Diencephalon (tissue), 1 donor: ENCODE measurements around the gene BBS1. TPM values are rescaled to one million over a fixed set of nuclear protein-coding genes. Genes with fewer than 3 reads are reported as not detected.

Experiments
- total RNA-seq: library from RNA; depleted of rRNA; stranded (reverse); fragments of >200 nt; gene quantifications from one replicate; pipeline ENCODE4 v1.2.3, GENCODE V29; 2014

Gene BBS1
- total RNA-seq = 58.8 TPM

GRCh38 chr11:66510271-66510989 is at the start of gene BBS1:
BBS1 (plus strand) TSS chr11:66510635; CDS start chr11:66510660, 25 bp downstream.

GRCh38 chr11:66466225-66467033 is 44.0 kb upstream of the BBS1 start, which contains the start of gene PELI3:
PELI3 (plus strand) TSS chr11:66466905; CDS start chr11:66468129, 1,224 bp downstream.

GRCh38 chr11:66480117-66480938 is 30.1 kb upstream of the BBS1 start, which contains the start of gene DPP3:
DPP3 (plus strand) TSS chr11:66480434; CDS start chr11:66482201, 1,767 bp downstream.

GRCh38 chr11:66545701-66546367 is 35.4 kb downstream of the BBS1 start, which contains the start of gene ZDHHC24:
ZDHHC24 (minus strand) TSS chr11:66546048; CDS start chr11:66546003, 45 bp downstream.

GRCh38 chr11:66546368-66546965 is 36.0 kb downstream of the BBS1 start, which contains the start of gene ACTN3:
ACTN3 (plus strand) TSS chr11:66546903; CDS start chr11:66546938, 35 bp downstream.

GRCh38 chr11:66568124-66568916 is 57.9 kb downstream of the BBS1 start, which contains the start of gene CTSF:
CTSF (minus strand) TSS chr11:66568606; CDS start chr11:66568486, 120 bp downstream.

Other genes with a start within 250 kb of the BBS1 start
- 35.8 TPM for gene RAB1B, start 242.0 kb upstream of the BBS1 start, total RNA-seq
- 94.8 TPM for gene CNIH2, start 232.5 kb upstream of the BBS1 start, total RNA-seq
- gene YIF1A, start 221.5 kb upstream of the BBS1 start, total RNA-seq = 27.7 TPM
- 23.5 TPM for gene TMEM151A, start 218.7 kb upstream of the BBS1 start, total RNA-seq
- gene CD248, start 193.6 kb upstream of the BBS1 start, total RNA-seq = 1.6 TPM
- 1.4 TPM for gene RIN1, start 174.2 kb upstream of the BBS1 start, total RNA-seq
- gene BRMS1, start 165.5 kb upstream of the BBS1 start, total RNA-seq = 10.6 TPM
- gene B4GAT1, start 163.0 kb upstream of the BBS1 start, total RNA-seq = 117 TPM
- 2.1 TPM for gene SLC29A2, start 138.9 kb upstream of the BBS1 start, total RNA-seq
- 1.6 TPM for gene NPAS4, start 89.6 kb upstream of the BBS1 start, total RNA-seq
- 19.4 TPM for gene MRPL11, start 71.8 kb upstream of the BBS1 start, total RNA-seq
- 15.0 TPM for gene PELI3, start 43.7 kb upstream of the BBS1 start, total RNA-seq
- 51.7 TPM for gene DPP3, start 30.2 kb upstream of the BBS1 start, total RNA-seq
- gene ZDHHC24, start 35.4 kb downstream of the BBS1 start, total RNA-seq = 7.2 TPM
- 0.23 TPM for gene ACTN3, start 36.3 kb downstream of the BBS1 start, total RNA-seq
- gene CTSF, start 58.0 kb downstream of the BBS1 start, total RNA-seq = 46.8 TPM
- gene CCDC87, start 82.4 kb downstream of the BBS1 start, total RNA-seq = 1.2 TPM
- 20.8 TPM for gene CCS, start 82.5 kb downstream of the BBS1 start, total RNA-seq
- gene RBM14, start 106.0 kb downstream of the BBS1 start, total RNA-seq = 45.0 TPM
- 122 TPM for gene RBM4, start 128.1 kb downstream of the BBS1 start, total RNA-seq
- gene RBM4B, start 167.3 kb downstream of the BBS1 start, total RNA-seq = 67.6 TPM
- 97.3 TPM for gene SPTBN2, start 218.6 kb downstream of the BBS1 start, total RNA-seq